Stimulated activated CD4-positive, alpha-beta T cell treated with anti-CD3 and anti-CD28 coated beads, TNF-alpha, amount 100 ng/mL, for 48 hours (primary cell): ENCODE measurements around the gene HLA-DRA.
A peak's percentile ranks its signal among the peaks of the same experiment; 100 is the strongest.

ENCODE experiments used
- DNase-seq, 3 donors: peaks; one replicate each; pipeline ENCODE4 v3.0.0-alpha.2; 2020; ENCODE audit warnings: low read depth in 3 of 3

The HLA-DRA gene

DNA sequence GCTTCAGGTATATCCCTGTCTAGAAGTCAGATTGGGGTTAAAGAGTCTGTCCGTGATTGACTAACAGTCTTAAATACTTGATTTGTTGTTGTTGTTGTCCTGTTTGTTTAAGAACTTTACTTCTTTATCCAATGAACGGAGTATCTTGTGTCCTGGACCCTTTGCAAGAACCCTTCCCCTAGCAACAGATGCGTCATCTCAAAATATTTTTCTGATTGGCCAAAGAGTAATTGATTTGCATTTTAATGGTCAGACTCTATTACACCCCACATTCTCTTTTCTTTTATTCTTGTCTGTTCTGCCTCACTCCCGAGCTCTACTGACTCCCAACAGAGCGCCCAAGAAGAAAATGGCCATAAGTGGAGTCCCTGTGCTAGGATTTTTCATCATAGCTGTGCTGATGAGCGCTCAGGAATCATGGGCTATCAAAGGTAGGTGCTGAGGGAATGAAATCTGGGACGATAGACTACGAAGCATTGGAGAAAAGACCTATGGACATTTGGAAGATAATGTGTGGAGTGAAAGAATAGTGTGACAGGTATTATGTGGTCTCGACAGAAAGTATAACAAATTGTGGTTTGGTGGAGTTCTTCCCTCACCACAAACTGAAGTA is at the start of gene HLA-DRA:
TSS of gene HLA-DRA (plus strand) at position 286 of the 613 bp plus-strand sequence. CDS start at position 350, 64 bp downstream.
- peak in 2 of 3 donors; percentile 4 to 27 for DNase-seq

DNA sequence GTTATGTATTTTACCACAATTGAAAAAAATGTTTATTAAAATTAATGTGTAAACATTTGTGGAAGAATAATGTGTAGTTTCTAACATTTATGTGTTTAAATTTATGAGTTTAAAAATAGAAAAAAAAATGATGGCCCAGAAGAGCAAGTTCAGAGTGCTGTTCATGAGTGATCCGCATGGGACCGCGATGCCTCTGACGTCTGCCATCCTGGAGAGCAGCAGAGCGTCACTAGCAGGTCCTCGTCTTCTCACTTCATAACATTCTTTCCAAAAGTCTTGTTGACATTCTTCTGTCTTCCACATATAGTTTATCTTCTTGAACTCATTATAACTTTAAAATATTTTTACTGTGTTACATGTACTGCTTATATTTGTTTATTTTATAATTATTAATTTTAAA is 48.2 kb upstream of the HLA-DRA start:
- no peak for DNase-seq

DNA sequence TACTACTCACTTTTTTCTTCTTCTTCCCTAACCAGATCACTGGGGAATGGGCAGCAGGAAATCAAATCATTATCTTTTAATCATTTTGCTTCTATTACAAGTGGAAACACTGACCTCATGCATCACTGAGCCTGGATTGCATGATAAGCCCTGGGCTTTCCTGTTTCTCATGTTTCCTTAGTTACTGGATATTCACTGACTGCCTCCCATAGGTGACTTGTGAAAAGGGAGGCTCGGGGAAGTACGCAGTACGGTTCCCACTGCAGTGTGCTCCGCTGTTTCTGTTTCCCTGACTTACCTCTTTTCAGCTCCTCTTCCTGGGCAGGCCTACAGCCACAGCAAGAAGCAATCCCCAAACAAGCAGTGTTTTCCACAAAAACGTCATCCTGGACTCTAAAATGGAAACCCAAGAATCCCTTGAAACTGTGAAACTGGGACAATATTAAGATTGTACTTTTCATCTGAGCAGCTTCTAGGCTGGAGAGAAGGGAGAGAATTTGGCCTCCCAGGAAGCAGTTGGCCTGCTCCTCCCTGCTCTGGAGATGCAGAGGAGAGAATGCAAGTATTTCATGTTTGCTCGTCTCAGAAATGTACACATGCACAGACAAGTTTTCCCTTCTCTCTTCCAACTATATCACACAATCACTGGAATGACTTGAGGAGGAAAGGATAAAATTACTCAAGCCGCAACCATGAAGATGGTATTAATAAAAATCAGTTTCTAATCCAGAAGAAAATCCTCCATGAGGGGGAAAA is 45.8 kb upstream of the HLA-DRA start:
- no peak for DNase-seq

DNA sequence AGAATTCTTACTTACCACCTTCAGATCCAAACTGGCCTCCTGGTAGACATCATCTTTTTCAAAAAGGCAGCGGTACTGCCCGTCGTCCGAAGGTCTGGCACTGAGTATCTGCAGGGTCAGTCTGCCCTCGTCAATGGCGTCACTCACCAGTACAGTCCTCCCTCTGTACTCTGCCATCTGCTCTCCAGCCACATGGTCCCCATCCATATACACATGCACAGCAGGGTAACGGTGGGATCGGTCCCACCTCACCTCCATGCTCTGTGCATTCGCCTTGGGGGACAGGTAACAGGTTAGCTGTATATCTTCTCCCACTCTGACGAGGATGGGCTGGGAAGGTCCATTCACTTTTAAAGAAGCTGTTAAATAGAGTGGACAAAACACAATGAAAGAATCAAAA is 43.7 kb upstream of the HLA-DRA start:
- DNase-seq, result no peak

DNA sequence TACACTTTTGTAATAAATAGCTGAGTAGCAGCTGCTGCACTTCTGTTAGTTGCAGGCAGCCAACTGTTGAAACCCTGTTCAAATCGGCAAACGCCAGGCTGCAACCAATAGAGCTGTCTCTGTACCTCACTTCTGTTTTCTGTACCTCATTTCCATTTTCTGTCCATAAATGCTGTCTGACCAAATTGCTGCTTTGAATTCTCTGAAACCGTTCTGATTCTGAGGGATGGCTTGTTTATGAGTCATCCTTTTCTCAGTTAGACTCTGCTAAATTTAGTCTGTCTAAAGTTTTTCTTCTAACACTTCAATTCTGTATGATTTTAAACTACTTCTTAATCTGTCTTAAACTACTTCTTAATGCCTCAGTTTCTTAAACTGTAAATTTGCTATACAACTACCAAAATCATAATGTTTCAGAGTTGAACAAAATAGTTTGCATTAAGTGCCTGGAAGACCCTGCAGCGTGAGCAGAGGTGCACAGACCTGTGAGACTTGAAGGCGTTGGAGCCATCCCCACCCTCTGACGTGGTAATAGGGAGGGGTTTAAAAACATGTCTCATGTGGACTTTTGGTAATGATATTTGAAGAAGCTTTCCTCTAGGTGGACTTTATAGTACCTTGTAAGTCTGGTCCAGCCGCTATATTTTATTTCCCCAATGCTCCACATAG is 42.3 kb upstream of the HLA-DRA start:
- no peak for DNase-seq

DNA sequence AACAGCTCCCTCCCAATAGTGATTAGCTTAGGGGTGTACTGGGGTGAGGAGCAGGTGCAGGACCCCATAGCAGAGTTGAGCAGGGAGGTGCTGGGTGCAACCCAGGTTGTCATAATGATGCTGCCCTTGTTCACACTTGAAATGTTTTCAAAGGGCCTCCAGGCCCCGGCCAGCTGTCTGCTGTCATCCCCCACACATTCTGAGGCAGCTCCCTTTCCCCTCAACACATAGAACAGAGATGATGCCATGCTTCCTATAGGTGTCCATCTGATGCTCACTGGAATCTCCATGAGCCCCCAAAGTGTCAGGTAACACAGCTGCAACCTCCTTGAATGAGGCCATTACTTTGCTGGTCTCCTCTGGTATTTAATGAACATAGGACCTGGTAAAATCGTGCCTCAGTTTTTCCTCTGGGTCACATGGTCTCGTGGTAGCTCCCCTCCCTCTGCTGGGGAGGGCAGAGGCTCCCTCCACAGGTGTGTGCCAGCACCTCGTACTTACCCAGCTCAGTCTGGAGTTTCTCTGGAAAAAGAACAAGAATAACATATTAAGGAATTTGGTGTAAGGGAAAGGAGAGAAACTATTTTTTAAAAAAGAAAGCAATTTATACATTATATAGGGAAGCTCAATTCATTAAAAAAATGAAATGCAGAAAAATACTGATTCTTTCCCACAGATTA is 38.3 kb upstream of the HLA-DRA start:
- no peak for DNase-seq

DNA sequence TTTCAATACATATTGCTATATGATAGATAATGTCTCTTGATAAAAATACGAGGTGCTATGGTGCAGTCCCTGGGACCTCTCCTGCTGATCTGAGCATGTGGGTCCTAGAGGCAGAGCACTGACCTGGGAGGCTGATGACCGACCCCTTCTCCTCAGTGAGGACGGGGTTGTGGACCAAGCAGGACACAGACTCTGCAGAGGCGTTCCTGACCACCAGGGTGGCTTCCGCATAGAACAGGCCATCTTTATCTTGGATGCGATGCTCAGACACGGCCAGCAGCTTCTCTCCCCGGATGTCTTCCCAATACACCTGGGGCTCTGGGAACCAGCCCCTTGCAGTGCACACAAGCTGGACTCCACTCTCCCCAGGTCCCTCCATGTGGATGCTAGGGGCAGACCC is 36.9 kb upstream of the HLA-DRA start:
- no peak for DNase-seq

DNA sequence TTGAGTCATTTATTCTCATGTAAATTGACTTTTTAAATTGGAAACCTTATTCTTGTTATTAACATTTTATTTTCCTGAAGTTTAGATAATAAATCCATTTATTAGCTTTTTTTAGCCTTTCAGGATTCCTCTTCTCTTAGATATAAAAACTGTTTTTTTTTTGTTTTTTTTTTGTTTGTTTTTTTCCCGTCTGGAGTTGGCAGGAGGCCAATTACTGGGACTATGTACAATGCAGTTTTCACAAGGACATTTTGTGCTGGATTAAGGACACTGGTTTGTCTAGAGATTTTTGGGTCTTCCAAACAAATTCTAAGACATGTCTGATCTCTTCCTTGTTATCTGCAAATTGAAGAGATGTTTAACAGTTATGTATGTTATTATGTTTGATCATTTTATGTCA is 34.0 kb upstream of the HLA-DRA start:
- no peak for DNase-seq

DNA sequence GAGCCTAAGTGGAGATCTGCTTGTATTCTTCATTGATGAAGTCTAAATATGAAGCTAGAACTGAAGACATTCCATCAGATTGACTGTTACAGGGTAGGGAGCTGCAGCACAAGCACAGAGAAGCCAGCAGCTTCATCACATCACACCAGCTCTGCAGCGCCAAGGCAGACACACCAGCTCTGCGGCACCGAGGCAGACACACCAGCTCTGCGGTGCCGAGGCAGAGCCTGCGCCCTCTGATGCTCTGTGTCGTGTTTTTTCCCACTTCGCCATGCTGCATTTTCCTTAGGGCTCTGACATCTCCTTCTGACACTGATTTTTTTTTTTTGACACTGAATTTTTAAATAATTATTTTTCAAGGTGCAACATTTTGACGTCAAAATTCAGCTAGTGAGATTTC is 33.5 kb upstream of the HLA-DRA start:
- DNase-seq, result no peak

DNA sequence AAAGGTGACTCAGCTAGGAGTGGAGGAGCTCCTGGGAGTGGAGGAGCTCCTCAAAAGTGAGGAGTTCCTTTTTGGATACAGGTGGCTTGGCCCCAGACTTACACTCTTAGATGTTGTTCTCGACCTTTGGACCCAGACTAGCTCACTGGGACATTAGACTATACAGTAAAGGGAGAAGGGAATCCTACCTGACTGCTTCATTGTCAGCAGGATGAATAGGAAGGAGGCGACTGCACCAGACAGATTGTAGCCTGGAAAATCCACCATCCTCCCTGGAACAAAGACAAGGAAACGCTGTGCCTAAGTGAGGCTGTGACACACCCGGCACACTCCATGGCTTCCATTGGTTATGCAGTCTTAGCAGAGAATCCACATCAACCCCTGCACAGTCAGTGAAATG is 32.8 kb upstream of the HLA-DRA start, which contains the start of gene BTNL2:
TSS of gene BTNL2 (minus strand) at position 325 of the 400 bp plus-strand sequence. CDS start at position 267, 58 bp downstream.
- no peak for DNase-seq

DNA sequence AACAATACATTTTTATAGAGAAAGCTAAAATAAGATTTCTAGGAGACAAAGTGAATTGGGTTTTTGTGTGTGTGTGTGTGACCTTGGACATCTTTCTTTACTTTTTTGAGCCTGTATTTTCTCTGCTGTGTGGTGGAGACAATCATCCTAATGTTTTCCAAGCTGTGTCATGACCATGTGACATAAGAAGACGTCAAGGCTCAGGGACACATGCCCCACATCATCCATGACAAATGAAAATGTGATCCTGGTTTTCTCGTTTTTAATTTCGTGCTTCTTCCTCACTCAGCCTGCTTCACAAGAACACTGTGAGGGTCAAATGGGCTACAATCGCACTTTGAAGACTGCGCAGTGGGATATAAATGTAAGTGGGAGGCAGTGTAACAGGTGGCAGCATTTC is 28.8 kb upstream of the HLA-DRA start:
- no peak for DNase-seq

DNA sequence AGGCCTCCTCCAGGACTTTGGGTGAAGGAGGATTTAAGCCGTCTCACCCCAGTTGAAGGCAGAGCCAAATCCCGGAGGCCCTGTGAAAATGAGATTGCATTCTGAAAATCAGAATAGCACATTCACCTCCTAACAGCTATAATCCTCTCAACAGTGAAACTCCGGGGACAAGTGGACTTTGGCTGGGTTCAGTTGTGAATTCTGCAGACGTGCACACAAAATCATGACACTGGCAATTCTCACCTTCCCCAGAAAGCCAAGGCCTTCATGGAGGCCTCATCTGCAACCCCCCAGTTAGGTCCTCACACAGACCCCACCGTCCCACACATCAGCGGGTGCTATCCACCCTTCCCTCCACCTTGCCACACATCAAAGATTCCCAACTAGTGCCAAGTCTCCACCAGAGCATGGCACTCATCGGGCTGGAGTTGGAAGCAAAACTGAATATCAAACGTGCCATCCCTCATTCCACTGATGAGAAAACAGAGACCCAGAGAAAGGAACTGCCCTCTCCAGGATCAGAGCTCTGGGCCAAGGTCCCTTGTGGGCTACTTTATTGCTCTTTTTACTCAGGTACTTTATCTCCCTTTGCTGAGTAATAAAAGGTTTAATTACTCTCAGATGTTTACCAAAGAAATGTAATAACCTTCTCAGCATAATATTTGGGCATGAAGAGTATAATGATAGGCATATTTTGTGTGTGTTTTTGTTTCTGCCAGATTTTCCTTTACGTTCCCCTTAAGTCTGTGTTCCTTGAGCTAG is 27.9 kb upstream of the HLA-DRA start:
- DNase-seq, result no peak

DNA sequence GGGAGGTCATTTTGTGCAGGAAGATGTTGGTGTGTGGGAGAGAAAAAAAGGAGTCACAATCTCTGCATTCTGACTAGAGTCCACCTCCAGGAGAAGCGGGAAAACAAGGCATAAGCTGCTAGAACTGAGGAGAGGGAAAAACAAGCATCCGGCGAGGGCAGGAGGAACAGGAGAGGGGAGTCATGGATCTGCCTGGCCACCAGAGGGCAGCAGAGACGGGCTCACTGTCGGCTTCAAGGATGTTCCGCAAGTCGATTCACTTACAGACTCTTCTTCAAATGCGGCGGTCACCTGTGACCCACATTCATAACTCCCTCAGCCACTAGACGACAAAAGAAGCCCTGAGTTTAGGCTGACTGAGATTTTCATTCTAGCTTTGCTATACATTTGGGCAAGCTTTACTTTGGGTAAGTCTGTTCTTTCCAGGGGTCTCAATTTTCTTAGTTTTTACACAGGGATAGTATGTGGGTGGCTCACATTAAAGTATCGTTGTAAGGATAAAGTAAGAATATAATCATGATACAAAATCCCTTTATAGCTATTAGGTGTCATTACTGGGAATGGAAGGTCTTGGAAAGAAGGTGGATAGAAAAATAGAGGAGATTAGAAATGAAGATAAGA is 26.1 kb upstream of the HLA-DRA start:
- DNase-seq, result peak; percentile 63 to 81 (median 75)

DNA sequence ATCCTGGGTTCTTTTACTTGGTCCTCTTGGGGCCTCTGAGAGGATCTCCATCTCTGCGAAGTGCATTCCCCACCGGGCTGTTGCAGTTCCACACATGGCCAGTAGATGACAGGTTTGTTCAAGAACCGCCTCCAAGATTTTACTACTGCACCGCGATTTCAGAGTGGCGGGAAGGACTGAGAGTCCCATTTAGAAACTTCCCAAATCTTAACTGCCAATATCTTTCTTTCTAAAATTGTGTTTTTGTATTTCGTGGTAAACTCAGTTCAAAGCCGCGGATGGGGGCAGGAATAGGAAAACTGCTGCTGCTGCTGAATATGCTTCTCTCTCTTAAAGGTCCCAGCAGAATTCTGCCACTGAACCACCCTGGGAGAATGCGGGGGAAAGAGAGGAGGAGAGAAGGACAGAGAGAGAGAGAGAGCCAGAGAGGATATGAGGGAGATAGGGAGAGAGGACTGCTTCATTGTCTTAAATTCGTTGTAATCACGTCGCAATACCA is 24.1 kb upstream of the HLA-DRA start:
- DNase-seq, result peak; percentile 53 to 67 (median 62)

DNA sequence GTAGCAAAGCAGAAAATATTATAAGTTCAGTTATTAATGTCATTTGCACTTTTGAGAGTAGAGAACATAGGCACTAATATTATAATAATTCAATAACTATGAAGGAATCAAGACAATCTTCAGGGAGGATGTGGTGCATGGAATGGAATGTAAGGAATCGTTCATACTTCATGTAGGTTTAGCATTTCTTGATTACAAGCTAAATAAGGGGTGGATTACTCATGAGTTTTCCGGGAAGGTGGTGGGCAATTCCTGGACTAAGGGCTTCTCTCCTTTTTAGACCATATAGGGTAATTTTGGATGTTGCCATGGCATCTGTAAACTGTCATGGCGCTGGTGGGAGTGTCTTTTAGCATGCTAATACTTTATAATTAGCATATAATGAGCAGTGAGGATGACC is 23.7 kb upstream of the HLA-DRA start:
- no peak for DNase-seq

DNA sequence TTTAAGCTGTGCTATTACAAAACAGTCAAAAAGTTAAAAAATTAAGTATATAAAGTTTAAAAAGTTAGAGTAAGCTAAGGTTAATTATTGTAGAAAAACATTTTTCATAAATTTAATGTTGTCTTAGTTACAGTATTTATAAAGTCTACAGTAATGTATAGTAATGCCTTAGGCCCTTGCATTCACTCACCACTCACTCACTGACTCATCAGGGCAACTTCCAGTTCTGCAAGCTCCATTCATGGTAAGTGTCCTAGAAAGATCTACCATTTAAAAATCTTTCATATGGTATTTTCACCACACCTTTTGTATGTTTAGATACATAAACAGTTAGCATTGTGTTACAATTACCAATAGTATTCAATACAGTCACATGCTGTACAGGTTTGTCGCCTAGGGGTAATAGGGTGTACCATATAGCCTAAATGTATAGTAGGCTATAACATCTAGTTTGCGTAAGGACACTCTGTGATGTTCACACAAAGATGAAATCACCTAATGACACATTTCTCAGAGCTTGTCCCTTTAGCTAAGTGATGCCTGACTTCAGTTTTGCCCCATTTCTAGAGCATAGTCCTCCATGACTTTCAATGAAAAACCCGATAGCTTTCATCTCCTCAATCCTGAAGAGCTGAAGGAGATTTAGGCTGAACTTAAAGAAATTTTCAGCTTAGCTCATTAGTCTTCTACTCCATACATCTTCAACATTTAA is 14.9 kb upstream of the HLA-DRA start:
- no peak for DNase-seq

DNA sequence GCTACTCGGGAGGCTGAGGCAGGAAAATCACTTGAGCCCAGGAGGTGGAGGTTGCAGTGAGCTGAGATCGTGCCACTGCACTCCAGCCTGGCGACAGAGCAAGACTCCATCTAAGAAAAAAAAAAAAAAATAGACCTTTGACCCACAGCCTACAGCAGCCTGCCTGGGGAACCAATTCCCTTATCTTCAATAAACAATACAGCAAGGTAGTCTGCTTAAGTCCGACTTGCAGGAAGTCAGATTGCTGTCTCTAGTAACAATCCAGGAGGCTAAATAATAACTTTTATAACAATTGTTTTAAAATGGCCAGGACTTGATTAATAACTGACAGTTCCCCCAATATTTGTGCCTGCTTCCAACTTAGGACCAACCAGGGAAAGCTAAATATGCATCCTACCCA is 13.3 kb upstream of the HLA-DRA start:
- no peak for DNase-seq

DNA sequence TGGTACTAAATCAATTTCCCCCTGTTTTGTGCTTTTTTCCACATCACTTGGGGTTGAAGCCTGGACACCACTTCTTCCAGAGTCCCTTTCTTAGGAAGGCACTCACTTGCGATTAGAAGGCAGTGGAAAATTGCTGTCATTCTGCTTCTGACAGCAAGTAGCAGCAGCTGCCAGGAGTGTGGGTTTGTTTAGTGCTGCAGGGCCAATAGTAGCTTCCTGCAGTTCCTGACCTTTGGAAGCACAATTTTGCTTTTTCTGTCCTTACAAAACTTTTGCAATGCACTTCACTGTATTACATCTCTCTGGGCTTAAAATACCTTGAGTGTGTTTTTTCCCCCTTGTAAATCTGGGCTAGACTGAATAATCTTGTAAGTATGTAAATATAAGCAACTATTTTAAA is 12.5 kb upstream of the HLA-DRA start:
- DNase-seq, result no peak

DNA sequence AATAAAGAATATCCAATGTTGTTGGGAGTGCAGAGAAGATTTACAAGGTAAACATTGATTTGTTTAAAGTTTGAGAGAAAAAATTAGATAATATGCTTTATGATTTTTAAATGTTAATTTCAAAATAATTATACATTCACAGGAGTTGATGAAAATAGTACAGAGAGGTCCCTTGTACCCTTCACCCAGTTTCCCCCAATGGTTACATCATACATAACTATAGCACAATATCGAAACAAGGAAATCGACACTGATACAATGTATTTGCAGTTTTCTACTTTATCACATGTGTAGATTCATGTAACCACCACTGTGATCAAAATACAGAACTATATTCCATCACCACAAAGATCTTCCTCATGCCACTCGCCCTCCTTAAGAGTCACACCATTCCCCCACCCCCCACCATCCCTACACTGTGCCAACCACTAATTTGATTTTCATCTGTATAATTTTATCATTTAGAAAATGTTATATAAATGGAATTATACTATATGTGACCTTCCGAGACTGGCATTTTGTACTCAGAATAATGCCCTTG is 11.7 kb upstream of the HLA-DRA start:
- DNase-seq, result no peak

DNA sequence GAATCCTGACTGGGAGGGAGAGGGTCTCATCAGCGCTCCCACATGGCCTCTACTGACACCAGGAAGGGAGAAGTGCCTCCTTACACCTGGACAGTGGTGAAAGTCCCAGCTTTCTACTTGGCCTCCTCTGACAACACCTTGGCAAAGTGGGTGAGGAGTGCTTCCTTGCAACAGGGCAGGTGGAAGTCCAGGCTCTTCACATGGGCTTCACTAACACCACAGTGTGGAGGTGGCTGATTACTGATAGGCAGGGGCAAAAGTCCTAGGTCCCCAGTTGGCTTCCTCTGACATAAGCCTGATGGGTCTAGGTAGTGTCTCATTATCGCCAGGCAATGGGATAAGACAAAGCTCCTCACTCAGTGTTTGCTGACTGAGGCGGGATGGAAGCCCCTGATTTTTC is 9.5 kb upstream of the HLA-DRA start:
- no peak for DNase-seq
